SH-SY5Y (cell line): Measurements from ENCODE around the gene PHC3.

ENCODE experiments used
- GATA2 ChIP-seq: IDR thresholded peaks from 2 replicates; pipeline ENCODE4 v1.6.1; 2011; ENCODE audit warnings: mild to moderate bottlenecking, low read depth, low read length
- GATA3 ChIP-seq: IDR thresholded peaks from 2 replicates; pipeline ENCODE4 v1.6.1; 2011; ENCODE audit warnings: low read depth, mild to moderate bottlenecking, low read length, moderate library complexity

DNA sequence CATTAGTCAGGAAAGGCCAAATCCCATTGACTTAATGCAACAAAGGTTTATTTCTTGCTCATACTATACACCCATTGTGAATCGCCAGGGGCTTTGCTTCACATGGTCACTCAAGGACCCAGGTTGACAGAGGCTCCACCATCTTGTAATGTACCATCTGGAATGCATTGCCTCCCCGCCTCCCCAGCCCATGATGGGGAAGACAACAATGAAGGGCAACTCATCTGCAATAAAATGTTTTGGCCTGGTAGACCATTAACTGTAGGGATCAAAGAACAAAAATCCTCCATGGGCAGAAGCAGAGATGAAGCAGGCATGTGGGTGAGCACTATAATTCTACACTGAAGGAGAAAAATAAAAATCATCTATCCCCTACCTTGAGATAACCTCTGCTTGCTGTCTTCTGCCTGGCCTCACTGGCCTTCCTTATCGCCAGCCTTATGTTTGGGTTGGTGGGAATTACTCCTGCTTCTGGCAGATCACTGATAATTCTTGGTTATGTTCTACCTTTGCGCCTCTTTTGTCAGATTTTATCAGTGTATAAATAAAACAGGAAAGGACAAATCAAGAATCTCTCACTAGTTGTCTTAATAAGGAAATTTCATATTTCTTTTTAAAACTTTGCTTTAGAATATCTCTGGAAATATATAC, 106.0 kb downstream of the PHC3 start:
- TF ChIP-seq GATA3 (no peak), GATA2 (no peak)
